ENCODE measurements around the gene FOXN1. TPM values are rescaled to one million over a fixed set of nuclear protein-coding genes. Genes with fewer than 3 reads are reported as not detected.

FOXN1 gene
- total and polyA plus RNA-seq, 2 of the 4 experiments (the other 2 are of a cell fraction), result not detected

DNA sequence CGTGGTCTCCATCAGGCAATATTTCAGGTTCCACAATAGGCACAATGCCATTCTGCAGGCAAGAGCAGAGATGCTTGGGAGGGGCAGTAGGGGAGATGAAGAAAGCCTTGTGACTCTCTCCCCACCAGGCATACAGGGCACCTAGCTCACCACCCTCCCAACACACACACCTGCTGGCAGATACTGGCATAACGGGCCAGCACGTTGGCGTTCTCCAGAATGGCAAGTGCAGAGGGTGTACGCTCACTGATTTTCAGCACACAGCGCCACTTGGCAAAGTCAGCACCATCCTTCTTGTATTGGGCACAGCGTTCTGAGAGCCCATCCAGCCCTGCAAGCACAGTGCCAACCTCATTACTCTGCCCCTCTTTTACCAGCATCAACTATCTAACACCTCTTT, 68.4 kb downstream of the FOXN1 start:
- Histone ChIP-seq H4K20me1 (ENCODE audit: insufficient read depth, low read length) (peaks cover 5% of the 10 kb centered on the region; the same call in 1 of the 2 replicates), H4K5ac (ENCODE audit: low read depth, low read length) (no peak overlapping the region), H3K27me3 (ENCODE audit: control insufficient read depth, insufficient read depth, low read length) (no peaks in the 10 kb centered on the region), H3K9ac (ENCODE audit: low read depth, low read length) (no peak overlapping the region), H3K4ac (ENCODE audit: low read depth, low read length) (no peak overlapping the region), H3K4me3 (ENCODE audit: insufficient read depth, low read depth, low read length) (no peak overlapping the region), H2AK9ac (replicated peaks; ENCODE audit: low read depth, low read length, poor library complexity) (no peak overlapping the region), H3K56ac (ENCODE audit: extremely low read depth, insufficient read depth, low read length) (no peak overlapping the region), H2AK5ac (ENCODE audit: low read depth, low read length) (no peak overlapping the region), H3K4me1 (ENCODE audit: control insufficient read depth, insufficient read depth, low read length) (peaks cover 6% of the 10 kb centered on the region; the same call in 1 of the 2 replicates), H2AFZ (replicated peaks; ENCODE audit: low read length, poor library complexity) (no peak overlapping the region), H3K36me3 (ENCODE audit: control insufficient read depth, insufficient read depth, low read length) (peaks cover 21% of the 10 kb centered on the region), H3K4me2 (ENCODE audit: low read depth, low read length) (no peak overlapping the region), H2BK20ac (ENCODE audit: low read depth, low read length) (no peak overlapping the region), H3K14ac (replicated peaks; ENCODE audit: low read depth, low read length) (no peak overlapping the region), H2BK5ac (ENCODE audit: low read depth, low read length, poor library complexity, severe bottlenecking) (no peak overlapping the region), H3K9me3 (ENCODE audit: control insufficient read depth, insufficient read depth, low read length) (no peaks in the 10 kb centered on the region), H4K8ac (ENCODE audit: low read depth in 2 of 2, low read length in 2 of 2) (no peak overlapping the region), H3K18ac (ENCODE audit: low read depth, low read length) (no peak overlapping the region), H3K27ac (ENCODE audit: insufficient read depth, low read length) (no peak overlapping the region), H3K79me1 (ENCODE audit: low read depth in 1 of 2, low read length in 2 of 2) (peaks cover 10 to 26% of the 10 kb centered on the region in 2 experiments), H4K91ac (ENCODE audit: insufficient read depth, low read depth, low read length) (no peak overlapping the region), H2BK15ac (ENCODE audit: low read depth, low read length) (no peak overlapping the region), H3K23ac (ENCODE audit: low read depth, low read length) (no peak overlapping the region), H2BK120ac (ENCODE audit: low read depth, low read length) (no peak overlapping the region), H3K9me1 (ENCODE audit: insufficient read depth, low read length) (peaks cover 11% of the 10 kb centered on the region)
- dilution Hi-C loops (cut with HindIII; ENCODE audit: low sequenced_read_pairs, unreplicated experiment), result no loop called here
- no TSS peak for BruUV-seq (replicated peaks)
- intact Hi-C loops (cut with micrococcal nuclease), result no loop called here
- DNase-seq (no peak), ATAC-seq (ENCODE audit: low read depth) (no peak)
- ChIA-PET POLR2A (ENCODE audit: unreplicated experiment) (no interaction called here), CTCF (no interaction called here)
- in situ Hi-C loops (cut with MboI; ENCODE audit: low sequenced_read_pairs), result no loop called here
- TF ChIP-seq POLR2A (IDR thresholded peaks at IDR 0.05; ENCODE audit: low read depth, low read length), result no peak
- TF ChIP-seq RCOR1 (IDR thresholded peaks at IDR 0.05; ENCODE audit: insufficient replicate concordance, low read length), result no peak
- TF ChIP-seq NFE2L2 (IDR thresholded peaks at IDR 0.05; ENCODE audit: low read depth, low read length), result no peak
- TF ChIP-seq, protein P1, sequence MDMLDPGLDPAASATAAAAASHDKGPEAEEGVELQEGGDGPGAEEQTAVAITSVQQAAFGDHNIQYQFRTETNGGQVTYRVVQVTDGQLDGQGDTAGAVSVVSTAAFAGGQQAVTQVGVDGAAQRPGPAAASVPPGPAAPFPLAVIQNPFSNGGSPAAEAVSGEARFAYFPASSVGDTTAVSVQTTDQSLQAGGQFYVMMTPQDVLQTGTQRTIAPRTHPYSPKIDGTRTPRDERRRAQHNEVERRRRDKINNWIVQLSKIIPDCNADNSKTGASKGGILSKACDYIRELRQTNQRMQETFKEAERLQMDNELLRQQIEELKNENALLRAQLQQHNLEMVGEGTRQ (IDR thresholded peaks at IDR 0.05; ENCODE audit: low read depth, low read length), result no peak
- TF ChIP-seq MAFK (IDR thresholded peaks at IDR 0.05; ENCODE audit: low read depth, low read length), result no peak
- TF ChIP-seq, protein P2, sequence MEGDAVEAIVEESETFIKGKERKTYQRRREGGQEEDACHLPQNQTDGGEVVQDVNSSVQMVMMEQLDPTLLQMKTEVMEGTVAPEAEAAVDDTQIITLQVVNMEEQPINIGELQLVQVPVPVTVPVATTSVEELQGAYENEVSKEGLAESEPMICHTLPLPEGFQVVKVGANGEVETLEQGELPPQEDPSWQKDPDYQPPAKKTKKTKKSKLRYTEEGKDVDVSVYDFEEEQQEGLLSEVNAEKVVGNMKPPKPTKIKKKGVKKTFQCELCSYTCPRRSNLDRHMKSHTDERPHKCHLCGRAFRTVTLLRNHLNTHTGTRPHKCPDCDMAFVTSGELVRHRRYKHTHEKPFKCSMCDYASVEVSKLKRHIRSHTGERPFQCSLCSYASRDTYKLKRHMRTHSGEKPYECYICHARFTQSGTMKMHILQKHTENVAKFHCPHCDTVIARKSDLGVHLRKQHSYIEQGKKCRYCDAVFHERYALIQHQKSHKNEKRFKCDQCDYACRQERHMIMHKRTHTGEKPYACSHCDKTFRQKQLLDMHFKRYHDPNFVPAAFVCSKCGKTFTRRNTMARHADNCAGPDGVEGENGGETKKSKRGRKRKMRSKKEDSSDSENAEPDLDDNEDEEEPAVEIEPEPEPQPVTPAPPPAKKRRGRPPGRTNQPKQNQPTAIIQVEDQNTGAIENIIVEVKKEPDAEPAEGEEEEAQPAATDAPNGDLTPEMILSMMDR (conservative IDR thresholded peaks at IDR 0.05; ENCODE audit: low read depth, low read length), result no peak
- no peak for TF ChIP-seq FOS (IDR thresholded peaks at IDR 0.05; ENCODE audit: low read depth, low read length)
- no peak for TF ChIP-seq MXI1 (IDR thresholded peaks at IDR 0.05; ENCODE audit: borderline replicate concordance, low read depth, low read length)
- no peak for TF ChIP-seq RAD21 (IDR thresholded peaks at IDR 0.05; ENCODE audit: low read length)
- TF ChIP-seq RFX5 (IDR thresholded peaks at IDR 0.05; ENCODE audit: low read depth, low read length), result no peak
- no peak for TF ChIP-seq BHLHE40 (IDR thresholded peaks at IDR 0.05; ENCODE audit: low read depth, low read length)
- no peak for TF ChIP-seq CHD1 (IDR thresholded peaks at IDR 0.05; ENCODE audit: low read depth, low read length)
- TF ChIP-seq SMC3 (IDR thresholded peaks at IDR 0.05; ENCODE audit: low read depth, low read length), result no peak
- WGBS, 2 experiments (ENCODE audit: extremely low coverage in 2 of 2, insufficient read length in 1 of 2), result 60% methylated on average over 1 of the region's 7 CpGs; no CpG with 5 or more reads in 1 of the 2 experiments
